DMS53 treated with DMSO at 0.1 percent for 48 hours (cell line): ENCODE measurements around the gene PLCG1.

ENCODE experiments used
- DNase-seq: peaks from one replicate; lab custom pipeline; 2025; ENCODE audit not compliant: unreplicated experiment; lab: John Stamatoyannopoulos, UW

The PLCG1 gene

DNA sequence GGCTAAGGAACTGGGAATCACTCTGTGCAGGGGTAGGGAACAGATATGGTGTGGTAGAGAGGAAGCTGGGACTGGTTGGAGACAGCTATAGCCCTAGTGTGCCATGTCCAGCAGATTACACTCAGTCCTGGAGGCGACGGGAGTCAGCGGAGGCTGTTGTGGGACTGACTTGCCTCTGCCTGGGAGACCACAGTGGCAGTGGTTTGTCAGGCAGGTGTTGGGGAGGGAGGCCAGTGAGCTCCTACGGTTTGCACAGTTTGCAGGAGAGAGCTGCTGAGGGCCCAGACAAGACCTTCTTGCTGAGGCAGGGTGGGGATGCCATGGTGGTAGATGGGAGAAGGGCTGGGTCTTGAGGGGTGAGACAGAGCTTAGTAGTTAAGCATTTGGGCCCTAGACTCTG is 4.9 kb downstream of the PLCG1 start:
- no peak for DNase-seq

- DNase-seq, result no peak
These were observed 5.6 kb downstream of the PLCG1 start for GRCh38 chr20:41142919-41143318.

GRCh38 chr20:41143354-41143753 is 6.0 kb downstream of the PLCG1 start:
- no peak for DNase-seq

GRCh38 chr20:41145317-41145716 is 8.0 kb downstream of the PLCG1 start:
- DNase-seq, result no peak

- DNase-seq, result no peak
These were observed 8.7 kb downstream of the PLCG1 start for GRCh38 chr20:41145821-41146620.

GRCh38 chr20:41147767-41148191 is 10.4 kb downstream of the PLCG1 start:
- no peak for DNase-seq

GRCh38 chr20:41148942-41149341 is 11.6 kb downstream of the PLCG1 start:
- no peak for DNase-seq

DNA sequence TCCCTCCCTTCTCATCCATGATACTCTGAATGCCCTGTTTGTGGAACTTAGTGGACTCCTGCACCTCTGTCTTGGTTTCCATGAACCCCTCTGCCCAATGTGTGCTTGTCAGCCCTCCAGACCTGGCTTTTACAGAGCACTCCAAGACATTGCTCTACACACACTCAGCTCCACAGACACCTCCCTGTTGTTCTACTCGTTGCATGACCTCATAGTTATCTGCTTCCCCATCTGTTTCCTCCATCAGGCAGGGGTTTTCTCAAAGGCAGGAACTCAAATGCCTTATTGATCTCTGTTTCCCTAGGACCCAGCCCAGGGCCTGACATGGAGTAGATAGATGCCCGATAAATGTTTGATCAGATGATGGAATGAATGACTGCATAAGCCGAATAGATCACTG is 13.3 kb downstream of the PLCG1 start:
- DNase-seq, result no peak

DNA sequence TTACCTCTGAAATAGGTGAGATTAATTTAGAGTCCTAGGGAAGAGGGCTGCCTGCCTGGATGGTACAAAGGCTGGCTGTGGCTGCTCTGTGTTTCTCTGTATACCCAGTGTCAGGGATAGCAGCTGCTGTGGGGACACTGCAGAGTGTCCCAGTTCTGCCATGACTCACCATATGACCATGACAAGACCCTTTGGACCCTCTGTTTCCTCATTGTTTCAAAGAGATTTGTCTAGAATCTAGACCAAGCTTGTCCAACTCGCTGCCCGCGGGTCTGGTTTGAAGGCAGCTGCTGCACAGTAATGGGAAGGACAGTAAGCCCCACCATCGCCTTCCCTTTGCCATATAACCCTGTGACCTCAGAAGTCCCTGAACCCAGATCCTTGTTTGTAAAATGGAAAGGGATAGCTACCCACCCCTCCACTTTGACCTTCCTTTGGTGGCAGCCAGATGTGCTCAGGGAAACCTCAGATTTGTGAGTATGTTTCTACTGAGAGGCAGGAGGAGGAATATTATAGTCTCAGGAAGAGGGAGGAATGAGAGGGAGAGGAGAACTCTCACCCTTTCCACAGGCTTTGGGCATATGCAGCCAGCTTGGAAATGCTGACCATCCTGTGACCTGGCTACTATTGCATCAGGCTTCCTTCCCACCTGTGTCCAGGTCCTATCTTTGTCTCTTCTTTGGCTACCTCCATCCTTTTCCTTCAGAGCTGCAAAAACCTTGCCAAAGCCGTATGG is 14.0 kb downstream of the PLCG1 start:
- DNase-seq, result no peak

GRCh38 chr20:41152108-41152757 is 14.9 kb downstream of the PLCG1 start:
- DNase-seq, result no peak

GRCh38 chr20:41154436-41155176 is 17.3 kb downstream of the PLCG1 start:
- DNase-seq, result no peak

- DNase-seq, result no peak
These were observed 17.9 kb downstream of the PLCG1 start for GRCh38 chr20:41155261-41155660.

DNA sequence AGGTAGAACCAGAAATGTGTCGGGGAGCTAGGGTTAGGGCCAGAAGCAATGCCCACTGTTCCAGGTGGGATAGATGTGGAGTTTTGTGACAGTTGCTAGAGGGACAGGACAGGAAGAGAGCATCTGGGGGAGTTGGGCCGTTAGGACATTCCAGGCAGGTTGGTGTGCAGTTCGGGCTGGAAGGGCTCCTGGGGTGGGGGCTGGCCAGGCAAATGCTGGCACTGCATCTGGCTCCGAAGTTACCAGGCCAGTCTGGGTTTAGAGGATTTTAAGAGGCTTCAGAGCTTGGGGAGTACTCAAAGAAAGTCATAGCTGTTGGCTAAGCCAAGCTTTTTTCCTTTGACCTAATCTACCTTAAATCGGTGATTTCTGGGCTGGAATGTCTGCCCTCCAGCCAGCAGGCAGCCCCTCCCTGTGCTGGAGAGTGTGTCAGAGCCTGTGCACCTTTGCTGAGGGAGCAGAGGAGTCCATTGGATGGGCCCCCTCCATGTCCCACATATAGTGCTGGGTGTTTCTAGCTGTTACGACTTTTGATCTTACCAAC is 20.8 kb downstream of the PLCG1 start:
- DNase-seq, result no peak

- DNase-seq, result no peak
These were observed 22.2 kb downstream of the PLCG1 start for GRCh38 chr20:41159547-41159946.

- DNase-seq, result no peak
These were observed 23.3 kb downstream of the PLCG1 start for GRCh38 chr20:41160686-41161085.

- DNase-seq, result no peak
These were observed 24.5 kb downstream of the PLCG1 start for GRCh38 chr20:41161886-41162285.

DNA sequence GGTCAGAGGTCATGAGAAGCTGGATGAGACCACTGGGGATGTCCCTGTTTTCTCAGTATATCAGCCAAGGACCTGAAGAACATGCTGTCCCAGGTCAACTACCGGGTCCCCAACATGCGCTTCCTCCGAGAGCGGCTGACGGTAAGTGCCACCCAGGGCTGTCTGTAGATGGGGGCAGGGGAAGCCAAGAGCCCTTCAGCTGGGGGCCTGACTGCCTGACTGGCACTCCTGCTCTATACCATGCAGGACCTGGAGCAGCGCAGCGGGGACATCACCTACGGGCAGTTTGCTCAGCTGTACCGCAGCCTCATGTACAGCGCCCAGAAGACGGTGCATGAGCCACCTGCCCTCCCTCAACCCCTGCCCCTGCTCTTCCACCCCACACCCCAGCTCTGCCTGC is 25.1 kb downstream of the PLCG1 start:
- no peak for DNase-seq

- DNase-seq, result no peak
These were observed 26.5 kb downstream of the PLCG1 start for GRCh38 chr20:41163821-41164220.

GRCh38 chr20:41165001-41165882 is 27.9 kb downstream of the PLCG1 start:
- DNase-seq, result no peak
